SK-N-SH treated with all-trans-retinoic acid at 6 μM for 48 hours (cell line): ENCODE measurements around the gene PFAS.

ENCODE experiments used
- ATAC-seq: fragments of 200-7000 bp; cut with Tn5 transposase; 3 replicates; pipeline ENCODE4 v1.9.1; 2020; ENCODE audit warnings: mild to moderate bottlenecking, moderate library complexity
- ARNTL ChIP-seq: fragments of 450-650 bp; formaldehyde crosslinking; IDR thresholded peaks from 2 replicates; pipeline ENCODE4 v1.5.0; 2020; ENCODE audit warnings: low read depth, mild to moderate bottlenecking, moderate library complexity, borderline replicate concordance
- BACH2 ChIP-seq: fragments of 250-450 bp; sonication (Bioruptor Pico); IDR thresholded peaks from 2 replicates; pipeline ENCODE4 v1.9.0; 2021; ENCODE audit warnings: mild to moderate bottlenecking, borderline replicate concordance
- CSDC2 ChIP-seq: fragments of 250-450 bp; sonication (Bioruptor Pico); IDR thresholded peaks from 2 replicates; pipeline ENCODE4 v1.5.0; 2020; ENCODE audit warnings: mild to moderate bottlenecking, moderate library complexity
- GLIS3 ChIP-seq: fragments of 250-450 bp; sonication (Bioruptor Pico); IDR thresholded peaks from 2 replicates; pipeline ENCODE4 v1.5.0; 2020; ENCODE audit warnings: mild to moderate bottlenecking, moderate library complexity
- ISL1 ChIP-seq: fragments of 250-450 bp; sonication (Bioruptor Pico); IDR thresholded peaks from 2 replicates; pipeline ENCODE4 v2.1.2; 2022; ENCODE audit warnings: mild to moderate bottlenecking, moderate library complexity
- OSR1 ChIP-seq: fragments of 250-450 bp; sonication (Bioruptor Pico); IDR thresholded peaks from 2 replicates; pipeline ENCODE4 v1.8.0; 2022; ENCODE audit warnings: moderate library complexity, mild to moderate bottlenecking, inconsistent platforms
- PPARA ChIP-seq: fragments of 250-450 bp; sonication (Bioruptor Pico); IDR thresholded peaks from 2 replicates; pipeline ENCODE4 v1.5.0; 2020; ENCODE audit warnings: mild to moderate bottlenecking, borderline replicate concordance
- RARB ChIP-seq: fragments of 250-450 bp; sonication (Bioruptor Pico); IDR thresholded peaks from 2 replicates; pipeline ENCODE4 v1.8.0; 2021; ENCODE audit warnings: mild to moderate bottlenecking, moderate library complexity
- SNAI2 ChIP-seq: fragments of 250-450 bp; sonication (Bioruptor Pico); IDR thresholded peaks from 2 replicates; pipeline ENCODE4 v1.5.0; 2020; ENCODE audit warnings: mild to moderate bottlenecking, moderate library complexity
- TCF4 ChIP-seq: fragments of 250-450 bp; sonication (Bioruptor Pico); IDR thresholded peaks from 2 replicates; pipeline ENCODE4 v1.8.0; 2021; ENCODE audit warnings: mild to moderate bottlenecking, moderate library complexity, borderline replicate concordance
- ZC3H10 ChIP-seq: fragments of 250-450 bp; sonication (Bioruptor Pico); IDR thresholded peaks from 2 replicates; pipeline ENCODE4 v1.5.1; 2021; ENCODE audit warnings: mild to moderate bottlenecking, moderate library complexity
- ZFP3 ChIP-seq: fragments of 250-450 bp; sonication (Bioruptor Pico); IDR thresholded peaks from 2 replicates; pipeline ENCODE4 v1.5.0; 2020; ENCODE audit warnings: mild to moderate bottlenecking, moderate library complexity
- ZFP30 ChIP-seq: fragments of 450-650 bp; formaldehyde crosslinking; IDR thresholded peaks from 2 replicates; pipeline ENCODE4 v1.5.0; 2022; ENCODE audit warnings: mild to moderate bottlenecking, moderate library complexity
- ZNF70 ChIP-seq: fragments of 450-650 bp; formaldehyde crosslinking; IDR thresholded peaks from 2 replicates; pipeline ENCODE4 v1.5.0; 2020; ENCODE audit warnings: mild to moderate bottlenecking, moderate library complexity
- TF ChIP-seq, protein P1 (sequence below): fragments of 250-450 bp; sonication (Bioruptor Pico); IDR thresholded peaks from 2 replicates; pipeline ENCODE4 v1.8.0; 2020; ENCODE audit warnings: mild to moderate bottlenecking, moderate library complexity, borderline replicate concordance
- TF ChIP-seq, protein P2 (sequence below): fragments of 250-450 bp; sonication (Bioruptor Pico); IDR thresholded peaks from 2 replicates; pipeline ENCODE4 v1.5.0; 2020; ENCODE audit warnings: mild to moderate bottlenecking, moderate library complexity
- TF ChIP-seq, protein P3 (sequence below): fragments of 250-450 bp; sonication (Bioruptor Pico); IDR thresholded peaks from 2 replicates; pipeline ENCODE4 v1.5.1; 2020; ENCODE audit warnings: low read depth, mild to moderate bottlenecking, moderate library complexity
- TF ChIP-seq, protein P4 (sequence below): fragments of 250-450 bp; sonication (Bioruptor Pico); IDR thresholded peaks from 2 replicates; pipeline ENCODE4 v1.5.1; 2021; ENCODE audit warnings: mild to moderate bottlenecking, moderate library complexity

PFAS gene

DNA sequence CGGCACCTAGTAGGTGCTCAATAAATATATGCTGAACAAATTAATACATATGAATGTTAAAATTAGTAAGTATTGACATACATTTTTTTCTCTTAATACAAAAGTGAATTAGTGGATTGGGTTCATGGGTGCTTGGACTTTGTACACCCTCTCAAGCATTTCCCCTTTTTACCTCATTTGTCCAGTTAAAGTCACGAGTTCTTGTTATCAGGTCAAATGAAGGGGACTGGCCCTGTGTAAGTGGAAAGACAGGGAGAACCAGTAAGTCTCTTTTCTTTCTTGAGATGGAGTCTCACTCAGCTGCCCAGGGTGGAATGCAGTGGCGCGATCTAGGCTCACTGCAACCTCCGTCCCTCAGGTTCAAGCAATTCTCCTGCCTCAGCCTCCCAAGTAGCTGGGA, 25.7 kb downstream of the PFAS start:
- TF ChIP-seq, protein P1, sequence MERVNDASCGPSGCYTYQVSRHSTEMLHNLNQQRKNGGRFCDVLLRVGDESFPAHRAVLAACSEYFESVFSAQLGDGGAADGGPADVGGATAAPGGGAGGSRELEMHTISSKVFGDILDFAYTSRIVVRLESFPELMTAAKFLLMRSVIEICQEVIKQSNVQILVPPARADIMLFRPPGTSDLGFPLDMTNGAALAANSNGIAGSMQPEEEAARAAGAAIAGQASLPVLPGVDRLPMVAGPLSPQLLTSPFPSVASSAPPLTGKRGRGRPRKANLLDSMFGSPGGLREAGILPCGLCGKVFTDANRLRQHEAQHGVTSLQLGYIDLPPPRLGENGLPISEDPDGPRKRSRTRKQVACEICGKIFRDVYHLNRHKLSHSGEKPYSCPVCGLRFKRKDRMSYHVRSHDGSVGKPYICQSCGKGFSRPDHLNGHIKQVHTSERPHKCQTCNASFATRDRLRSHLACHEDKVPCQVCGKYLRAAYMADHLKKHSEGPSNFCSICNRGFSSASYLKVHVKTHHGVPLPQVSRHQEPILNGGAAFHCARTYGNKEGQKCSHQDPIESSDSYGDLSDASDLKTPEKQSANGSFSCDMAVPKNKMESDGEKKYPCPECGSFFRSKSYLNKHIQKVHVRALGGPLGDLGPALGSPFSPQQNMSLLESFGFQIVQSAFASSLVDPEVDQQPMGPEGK: no peak
- TF ChIP-seq, protein P2, sequence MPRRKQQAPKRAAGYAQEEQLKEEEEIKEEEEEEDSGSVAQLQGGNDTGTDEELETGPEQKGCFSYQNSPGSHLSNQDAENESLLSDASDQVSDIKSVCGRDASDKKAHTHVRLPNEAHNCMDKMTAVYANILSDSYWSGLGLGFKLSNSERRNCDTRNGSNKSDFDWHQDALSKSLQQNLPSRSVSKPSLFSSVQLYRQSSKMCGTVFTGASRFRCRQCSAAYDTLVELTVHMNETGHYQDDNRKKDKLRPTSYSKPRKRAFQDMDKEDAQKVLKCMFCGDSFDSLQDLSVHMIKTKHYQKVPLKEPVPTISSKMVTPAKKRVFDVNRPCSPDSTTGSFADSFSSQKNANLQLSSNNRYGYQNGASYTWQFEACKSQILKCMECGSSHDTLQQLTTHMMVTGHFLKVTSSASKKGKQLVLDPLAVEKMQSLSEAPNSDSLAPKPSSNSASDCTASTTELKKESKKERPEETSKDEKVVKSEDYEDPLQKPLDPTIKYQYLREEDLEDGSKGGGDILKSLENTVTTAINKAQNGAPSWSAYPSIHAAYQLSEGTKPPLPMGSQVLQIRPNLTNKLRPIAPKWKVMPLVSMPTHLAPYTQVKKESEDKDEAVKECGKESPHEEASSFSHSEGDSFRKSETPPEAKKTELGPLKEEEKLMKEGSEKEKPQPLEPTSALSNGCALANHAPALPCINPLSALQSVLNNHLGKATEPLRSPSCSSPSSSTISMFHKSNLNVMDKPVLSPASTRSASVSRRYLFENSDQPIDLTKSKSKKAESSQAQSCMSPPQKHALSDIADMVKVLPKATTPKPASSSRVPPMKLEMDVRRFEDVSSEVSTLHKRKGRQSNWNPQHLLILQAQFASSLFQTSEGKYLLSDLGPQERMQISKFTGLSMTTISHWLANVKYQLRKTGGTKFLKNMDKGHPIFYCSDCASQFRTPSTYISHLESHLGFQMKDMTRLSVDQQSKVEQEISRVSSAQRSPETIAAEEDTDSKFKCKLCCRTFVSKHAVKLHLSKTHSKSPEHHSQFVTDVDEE: no peak
- no peak for TF ChIP-seq CSDC2 (CRISPR knock-in tag)
- TF ChIP-seq, protein P3, sequence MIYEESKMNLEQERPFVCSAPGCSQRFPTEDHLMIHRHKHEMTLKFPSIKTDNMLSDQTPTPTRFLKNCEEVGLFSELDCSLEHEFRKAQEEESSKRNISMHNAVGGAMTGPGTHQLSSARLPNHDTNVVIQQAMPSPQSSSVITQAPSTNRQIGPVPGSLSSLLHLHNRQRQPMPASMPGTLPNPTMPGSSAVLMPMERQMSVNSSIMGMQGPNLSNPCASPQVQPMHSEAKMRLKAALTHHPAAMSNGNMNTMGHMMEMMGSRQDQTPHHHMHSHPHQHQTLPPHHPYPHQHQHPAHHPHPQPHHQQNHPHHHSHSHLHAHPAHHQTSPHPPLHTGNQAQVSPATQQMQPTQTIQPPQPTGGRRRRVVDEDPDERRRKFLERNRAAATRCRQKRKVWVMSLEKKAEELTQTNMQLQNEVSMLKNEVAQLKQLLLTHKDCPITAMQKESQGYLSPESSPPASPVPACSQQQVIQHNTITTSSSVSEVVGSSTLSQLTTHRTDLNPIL: no peak
- no peak for TF ChIP-seq ZFP3 (CRISPR knock-in tag)
- TF ChIP-seq ZNF70 (CRISPR knock-in tag): no peak

DNA sequence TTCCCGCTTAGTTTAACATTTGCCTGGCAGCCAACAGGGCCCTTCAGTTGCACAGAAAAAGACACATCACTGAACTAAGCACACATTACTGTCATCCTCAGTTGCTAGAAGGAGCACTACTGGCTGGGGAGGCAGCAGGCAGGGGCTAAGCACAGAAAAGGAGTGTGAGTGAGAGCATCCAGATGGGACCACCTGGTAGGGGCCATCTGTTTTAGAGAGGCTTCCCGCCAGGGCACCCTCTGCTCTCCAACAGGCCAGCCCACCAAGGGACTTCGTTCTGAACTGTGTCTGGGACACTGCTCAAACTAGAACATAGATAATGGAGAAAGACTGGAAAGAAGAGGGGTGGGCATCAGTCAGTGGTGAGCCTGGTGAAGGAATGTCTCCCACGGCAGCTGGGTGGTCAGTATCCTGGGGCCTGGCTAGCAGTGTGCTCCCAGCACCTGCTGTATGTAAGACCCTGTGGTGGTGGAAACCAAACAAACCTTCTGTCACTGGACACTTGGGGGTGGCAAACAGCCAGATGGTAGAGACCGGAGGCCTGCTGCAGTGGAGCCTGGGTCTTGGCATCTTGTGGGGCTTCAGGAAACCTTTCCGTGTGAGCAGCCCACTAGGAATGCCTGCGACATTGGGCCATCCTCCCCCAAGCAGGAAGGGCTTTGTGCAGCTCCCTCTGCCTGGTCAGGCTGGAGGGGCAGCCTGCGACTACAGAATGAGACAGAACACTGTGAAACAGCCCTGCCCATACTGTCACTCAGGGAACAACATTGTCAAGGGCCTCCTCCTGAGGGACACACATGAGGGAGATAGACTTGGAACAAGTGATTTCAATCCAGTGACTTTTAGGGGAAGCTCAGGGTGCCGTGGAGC, 26.6 kb downstream of the PFAS start:
- no peak for TF ChIP-seq GLIS3 (CRISPR knock-in tag)
- TF ChIP-seq, protein P2: no peak
- no peak for TF ChIP-seq ZC3H10 (CRISPR knock-in tag)
- no peak for TF ChIP-seq SNAI2
- TF ChIP-seq TCF4: no peak
- TF ChIP-seq, protein P1: no peak
- TF ChIP-seq ARNTL (CRISPR knock-in tag): no peak
- TF ChIP-seq PPARA (CRISPR knock-in tag): no peak
- no peak for TF ChIP-seq OSR1 (CRISPR knock-in tag)
- TF ChIP-seq RARB (CRISPR knock-in tag): no peak
- no peak for TF ChIP-seq BACH2
- no peak for TF ChIP-seq ISL1 (CRISPR knock-in tag)
- no peak; the same call in 2 of the 3 replicates for ATAC-seq

More for the DNA sequence above, 25.7 kb downstream of the PFAS start:
- ATAC-seq: no peak

DNA sequence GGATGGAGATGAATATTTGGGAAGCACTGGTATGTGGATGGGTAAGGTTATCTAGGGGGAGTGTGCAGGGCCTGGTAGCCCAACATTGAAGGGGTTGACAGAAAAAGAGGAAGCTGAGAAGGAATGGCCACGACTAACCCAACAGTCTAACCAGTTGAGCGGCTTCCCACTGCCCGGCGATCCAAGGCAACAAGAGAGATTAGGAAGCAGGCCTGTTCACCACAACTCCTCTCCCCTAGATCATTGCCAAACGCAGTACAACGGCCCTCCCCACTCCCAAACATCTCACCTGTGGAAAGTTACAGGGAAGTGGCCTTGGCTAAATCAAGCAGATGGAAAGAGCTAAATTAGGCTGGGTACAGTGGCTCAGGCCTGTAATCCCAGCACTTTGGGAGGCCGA, 28.2 kb downstream of the PFAS start:
- TF ChIP-seq, protein P4, sequence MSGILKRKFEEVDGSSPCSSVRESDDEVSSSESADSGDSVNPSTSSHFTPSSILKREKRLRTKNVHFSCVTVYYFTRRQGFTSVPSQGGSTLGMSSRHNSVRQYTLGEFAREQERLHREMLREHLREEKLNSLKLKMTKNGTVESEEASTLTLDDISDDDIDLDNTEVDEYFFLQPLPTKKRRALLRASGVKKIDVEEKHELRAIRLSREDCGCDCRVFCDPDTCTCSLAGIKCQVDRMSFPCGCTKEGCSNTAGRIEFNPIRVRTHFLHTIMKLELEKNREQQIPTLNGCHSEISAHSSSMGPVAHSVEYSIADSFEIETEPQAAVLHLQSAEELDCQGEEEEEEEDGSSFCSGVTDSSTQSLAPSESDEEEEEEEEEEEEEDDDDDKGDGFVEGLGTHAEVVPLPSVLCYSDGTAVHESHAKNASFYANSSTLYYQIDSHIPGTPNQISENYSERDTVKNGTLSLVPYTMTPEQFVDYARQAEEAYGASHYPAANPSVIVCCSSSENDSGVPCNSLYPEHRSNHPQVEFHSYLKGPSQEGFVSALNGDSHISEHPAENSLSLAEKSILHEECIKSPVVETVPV: no peak
- no peak for TF ChIP-seq ZFP30 (CRISPR knock-in tag)
- TF ChIP-seq ZC3H10 (CRISPR knock-in tag): no peak
- TF ChIP-seq, protein P2: no peak
- no peak for TF ChIP-seq ISL1 (CRISPR knock-in tag)
- ATAC-seq: no peak
